ENCODE measurements around the gene MAP3K14.

Gene MAP3K14

GRCh38 chr17:45298546-45299285 lies 18.1 kb downstream of the MAP3K14 start:
- no peak for DNase-seq

GRCh38 chr17:45296833-45297124 lies 20.0 kb downstream of the MAP3K14 start:
- DNase-seq = no peak

GRCh38 chr17:45296003-45296832 lies 20.6 kb downstream of the MAP3K14 start:
- no peak for DNase-seq

GRCh38 chr17:45294506-45294905 lies 22.3 kb downstream of the MAP3K14 start:
- DNase-seq = no peak

- no peak for DNase-seq
Measured at GRCh38 chr17:45293413-45294211, 23.2 kb downstream of the MAP3K14 start.

GRCh38 chr17:45292696-45293412 lies 24.0 kb downstream of the MAP3K14 start:
- DNase-seq = no peak

GRCh38 chr17:45291171-45291805 lies 25.5 kb downstream of the MAP3K14 start:
- no peak for DNase-seq

- no peak for DNase-seq
Measured at GRCh38 chr17:45290269-45290765, 26.5 kb downstream of the MAP3K14 start.

GRCh38 chr17:45289301-45290268 lies 27.2 kb downstream of the MAP3K14 start:
- DNase-seq = no peak

- no peak for DNase-seq
Measured at GRCh38 chr17:45288825-45289224, 28.0 kb downstream of the MAP3K14 start.

GRCh38 chr17:45287526-45288500 lies 29.0 kb downstream of the MAP3K14 start:
- DNase-seq = no peak

- DNase-seq = no peak
Measured at GRCh38 chr17:45286286-45286685, 30.5 kb downstream of the MAP3K14 start.

GRCh38 chr17:45284176-45285140 lies 32.4 kb downstream of the MAP3K14 start:
- DNase-seq = peak; percentile 51

- no peak for DNase-seq
Measured at GRCh38 chr17:45283711-45284110, 33.1 kb downstream of the MAP3K14 start.

- DNase-seq = no peak
Measured at GRCh38 chr17:45282683-45283644, 33.9 kb downstream of the MAP3K14 start.

GRCh38 chr17:45279898-45280297 lies 36.9 kb downstream of the MAP3K14 start:
- no peak for DNase-seq

- DNase-seq = no peak
Measured at GRCh38 chr17:45277992-45278391, 38.8 kb downstream of the MAP3K14 start.
